Activated T-cell treated with anti-CD3 and anti-CD28 coated beads for 1 hour (primary cell): ENCODE data around the gene GPR137.

Experiments
- DNase-seq: peaks from one replicate; pipeline ENCODE4 v3.0.0-alpha.2; 2020; ENCODE audit warnings: low read depth

The GPR137 gene

DNA sequence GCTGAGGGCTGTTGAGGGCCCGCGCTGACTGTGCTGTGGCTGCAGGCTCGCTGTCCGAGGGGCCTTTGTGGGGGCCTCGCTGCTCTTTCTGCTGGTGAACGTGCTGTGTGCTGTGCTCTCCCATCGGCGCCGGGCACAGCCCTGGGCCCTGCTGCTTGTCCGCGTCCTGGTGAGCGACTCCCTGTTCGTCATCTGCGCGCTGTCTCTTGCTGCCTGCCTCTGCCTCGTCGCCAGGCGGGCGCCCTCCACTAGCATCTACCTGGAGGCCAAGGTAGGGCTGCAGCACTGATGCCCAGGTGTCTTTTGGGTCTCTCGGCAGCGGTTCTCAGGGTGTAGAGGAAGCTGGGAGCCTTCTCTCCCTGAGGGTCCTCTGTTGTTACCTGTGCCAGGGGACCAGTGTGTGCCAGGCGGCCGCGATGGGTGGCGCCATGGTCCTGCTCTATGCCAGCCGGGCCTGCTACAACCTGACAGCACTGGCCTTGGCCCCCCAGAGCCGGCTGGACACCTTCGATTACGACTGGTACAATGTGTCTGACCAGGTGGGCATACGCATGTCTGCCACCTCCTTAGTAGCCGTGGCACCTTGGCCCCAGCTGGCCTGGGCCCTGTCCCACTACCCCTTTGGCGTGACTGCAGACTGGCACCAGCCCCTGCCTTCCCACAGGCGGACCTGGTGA, 2.2 kb downstream of the GPR137 start:
- DNase-seq: no peak

- no peak for DNase-seq
These were observed 2.7 kb downstream of the GPR137 start for GRCh38 chr11:64288353-64288750.

DNA sequence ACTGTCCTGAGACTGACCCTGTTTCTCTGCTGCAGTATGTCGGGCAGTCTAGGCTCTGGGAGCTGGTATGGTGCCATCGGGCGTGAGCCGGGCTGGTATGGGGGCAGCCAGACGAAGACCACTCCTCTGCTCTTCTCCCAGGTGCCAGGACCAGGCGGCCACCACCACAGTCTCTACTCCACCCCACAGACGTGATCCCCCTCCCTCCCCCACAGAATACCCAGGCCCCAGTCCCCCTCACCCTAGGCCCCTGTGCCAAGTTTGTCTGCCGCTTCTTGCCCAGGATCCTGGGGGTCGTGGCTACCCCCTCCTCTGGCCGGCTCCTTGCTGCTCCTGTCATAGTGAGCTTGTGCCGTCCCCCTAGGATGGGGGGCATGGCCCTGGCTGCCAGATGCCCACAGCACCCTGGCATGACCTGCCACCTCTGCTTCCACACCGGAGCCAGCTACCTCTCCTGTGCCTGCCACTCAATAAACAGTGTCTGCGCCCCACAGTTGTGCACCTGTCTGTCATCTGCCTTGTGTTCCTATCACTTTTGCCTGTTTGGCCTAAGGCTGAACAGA, 3.4 kb downstream of the GPR137 start:
- DNase-seq: no peak

DNA sequence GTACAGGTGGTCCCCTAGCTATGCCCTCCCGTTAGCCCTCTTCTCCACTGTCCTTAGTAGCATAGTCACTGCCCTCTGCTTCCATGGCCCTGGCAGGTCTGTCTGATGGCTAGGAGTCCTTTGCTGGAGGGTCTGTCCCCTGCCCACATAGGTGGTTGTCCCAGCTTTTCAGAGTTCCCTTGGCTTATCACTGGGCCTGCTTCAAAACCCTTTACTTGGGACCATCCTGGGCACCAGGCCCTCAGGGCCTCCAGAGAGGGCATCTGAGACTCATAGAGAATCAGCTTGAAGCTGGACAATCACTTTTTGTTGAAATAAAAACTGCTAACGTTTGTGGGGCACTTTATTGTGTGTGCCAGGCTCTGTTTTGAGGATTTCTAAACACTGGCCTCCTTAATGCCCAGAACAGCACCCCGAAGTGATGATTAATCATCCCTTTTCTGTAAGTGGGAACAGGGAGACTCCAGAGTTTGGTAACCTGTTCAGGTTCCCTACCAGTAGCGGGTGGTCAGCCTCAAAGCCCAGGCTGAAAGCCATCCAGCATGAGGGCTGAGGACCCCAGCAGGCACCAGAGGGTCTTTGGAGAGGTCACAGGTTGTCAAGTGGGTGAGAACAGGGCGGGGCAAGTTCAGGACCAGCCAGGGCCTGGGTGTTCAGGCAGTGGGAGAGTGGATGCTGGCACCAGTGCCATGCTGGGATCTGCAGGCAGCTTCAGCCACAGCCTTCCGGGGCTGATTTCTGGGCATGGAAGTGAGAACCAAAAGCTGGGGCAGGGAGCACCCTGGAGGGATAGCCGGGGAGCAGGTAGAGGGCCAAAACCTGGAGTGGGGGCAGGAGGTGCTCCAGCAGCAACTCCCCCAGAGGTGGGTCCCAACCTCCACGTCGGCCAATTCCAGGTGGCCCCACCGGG, 5.0 kb downstream of the GPR137 start:
- DNase-seq: no peak

DNA sequence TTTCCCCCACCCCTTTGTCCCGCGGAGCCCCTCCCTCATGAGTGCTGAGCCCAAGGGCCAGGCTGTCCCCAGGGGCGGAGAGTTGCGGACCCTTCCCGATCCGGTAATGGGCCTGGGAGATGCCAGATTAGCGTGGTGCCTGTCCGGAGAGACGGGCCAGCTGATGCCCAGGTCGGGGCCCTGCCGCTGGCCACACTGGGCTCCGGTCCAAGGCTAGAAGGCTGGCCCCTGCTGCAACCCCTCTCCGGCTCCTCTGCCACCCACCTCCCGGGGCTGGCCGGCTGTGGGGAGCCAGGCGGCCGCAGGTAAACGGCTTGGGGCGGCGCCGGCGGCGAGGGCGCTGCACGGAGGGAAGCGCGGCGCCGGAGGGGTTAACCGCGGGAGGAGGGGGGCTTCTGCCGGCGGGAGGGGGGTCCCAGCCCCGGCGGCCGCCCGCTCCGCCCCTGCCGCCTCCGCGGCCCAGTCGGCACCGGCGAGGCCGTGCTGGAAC, 5.7 kb downstream of the GPR137 start, which contains the start of gene KCNK4:
TSS of gene KCNK4 (plus strand) at position 41 of the 490 bp plus-strand sequence. CDS start 1,717 bp downstream, outside the sequence.
- no peak for DNase-seq

DNA sequence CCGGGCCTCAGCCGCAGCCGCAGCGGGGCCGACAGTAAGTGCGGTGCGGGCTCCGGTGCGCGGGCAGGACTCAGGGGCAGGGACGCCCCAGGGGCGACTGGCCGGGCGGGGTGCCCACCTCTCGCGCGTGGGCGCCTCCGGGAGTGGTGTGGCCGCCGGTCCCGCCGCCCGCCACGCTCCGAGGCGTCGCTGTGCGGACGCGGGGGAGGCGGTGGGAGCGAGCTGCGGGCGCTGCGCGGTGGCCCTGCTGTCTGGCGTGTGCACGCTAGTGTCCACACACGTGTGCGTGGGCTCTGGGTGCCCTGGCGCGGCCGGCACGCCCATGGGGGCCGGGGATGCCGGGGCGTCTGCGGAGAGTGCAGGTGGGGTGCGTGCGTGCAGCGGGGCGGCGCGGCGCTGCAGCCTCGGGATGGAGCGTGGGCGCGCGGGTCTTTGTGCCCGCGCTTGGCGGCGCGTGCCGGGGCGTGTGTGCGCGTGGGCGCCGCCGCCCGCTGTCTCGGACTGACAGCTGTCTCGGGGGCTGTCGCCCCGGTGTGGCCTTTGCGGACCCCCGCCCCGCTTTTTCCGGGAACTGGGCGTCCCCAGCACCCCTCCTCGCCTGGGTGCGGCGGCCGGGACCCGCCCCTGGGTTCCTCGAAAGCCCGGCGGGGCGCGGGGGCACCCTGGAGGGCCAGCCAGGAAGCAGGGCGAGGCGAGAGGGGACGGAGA, 6.3 kb downstream of the GPR137 start:
- no peak for DNase-seq

GRCh38 chr11:64292460-64293254, 7.0 kb downstream of the GPR137 start:
- DNase-seq: no peak

GRCh38 chr11:64294774-64295173, 9.1 kb downstream of the GPR137 start:
- no peak for DNase-seq

- no peak for DNase-seq
These were observed 10.1 kb downstream of the GPR137 start for GRCh38 chr11:64295760-64296159.

DNA sequence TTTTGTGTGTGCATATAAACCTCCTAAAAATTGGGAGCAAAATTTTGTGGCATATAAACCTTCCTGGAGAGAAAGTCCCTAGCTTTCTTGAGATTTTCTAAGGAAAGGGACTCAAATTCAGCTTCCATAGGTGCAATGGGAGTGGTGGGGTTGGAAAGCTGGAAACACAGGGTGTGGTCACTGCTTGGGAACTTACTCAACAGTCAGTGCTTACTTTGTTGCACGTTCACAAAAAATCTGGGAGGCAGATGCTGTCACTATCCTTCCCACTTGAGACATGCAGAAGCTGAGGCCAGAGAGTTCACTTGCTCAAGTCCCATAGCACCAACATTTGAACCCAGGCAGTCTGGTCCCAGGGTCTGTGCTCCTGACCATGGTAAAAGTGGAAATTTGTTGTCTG, 10.6 kb downstream of the GPR137 start:
- no peak for DNase-seq

DNA sequence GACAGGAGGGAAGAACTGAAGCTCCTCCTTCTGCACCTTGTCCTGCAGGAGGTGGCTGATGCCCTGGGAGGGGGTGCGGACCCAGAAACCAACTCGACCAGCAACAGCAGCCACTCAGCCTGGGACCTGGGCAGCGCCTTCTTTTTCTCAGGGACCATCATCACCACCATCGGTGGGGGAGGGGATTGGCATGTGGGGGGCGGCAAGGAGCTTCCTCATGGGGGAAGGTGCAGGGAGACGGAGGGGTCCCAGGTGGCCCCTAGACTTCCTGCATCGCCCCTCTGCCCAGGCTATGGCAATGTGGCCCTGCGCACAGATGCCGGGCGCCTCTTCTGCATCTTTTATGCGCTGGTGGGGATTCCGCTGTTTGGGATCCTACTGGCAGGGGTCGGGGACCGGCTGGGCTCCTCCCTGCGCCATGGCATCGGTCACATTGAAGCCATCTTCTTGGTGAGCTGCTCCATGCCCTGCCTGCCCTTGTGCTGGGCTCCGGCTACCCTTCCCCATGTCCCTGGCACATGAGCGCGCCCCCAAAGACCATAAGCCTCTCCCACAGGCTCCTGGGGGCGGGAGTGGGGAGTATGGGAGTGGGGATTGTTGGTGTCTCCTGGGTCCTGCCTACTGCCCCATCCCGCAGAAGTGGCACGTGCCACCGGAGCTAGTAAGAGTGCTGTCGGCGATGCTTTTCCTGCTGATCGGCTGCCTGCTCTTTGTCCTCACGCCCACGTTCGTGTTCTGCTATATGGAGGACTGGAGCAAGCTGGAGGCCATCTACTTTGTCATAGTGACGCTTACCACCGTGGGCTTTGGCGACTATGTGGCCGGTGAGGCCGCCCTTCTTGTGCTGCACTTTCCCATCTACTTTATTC, 11.4 kb downstream of the GPR137 start:
- no peak for DNase-seq

DNA sequence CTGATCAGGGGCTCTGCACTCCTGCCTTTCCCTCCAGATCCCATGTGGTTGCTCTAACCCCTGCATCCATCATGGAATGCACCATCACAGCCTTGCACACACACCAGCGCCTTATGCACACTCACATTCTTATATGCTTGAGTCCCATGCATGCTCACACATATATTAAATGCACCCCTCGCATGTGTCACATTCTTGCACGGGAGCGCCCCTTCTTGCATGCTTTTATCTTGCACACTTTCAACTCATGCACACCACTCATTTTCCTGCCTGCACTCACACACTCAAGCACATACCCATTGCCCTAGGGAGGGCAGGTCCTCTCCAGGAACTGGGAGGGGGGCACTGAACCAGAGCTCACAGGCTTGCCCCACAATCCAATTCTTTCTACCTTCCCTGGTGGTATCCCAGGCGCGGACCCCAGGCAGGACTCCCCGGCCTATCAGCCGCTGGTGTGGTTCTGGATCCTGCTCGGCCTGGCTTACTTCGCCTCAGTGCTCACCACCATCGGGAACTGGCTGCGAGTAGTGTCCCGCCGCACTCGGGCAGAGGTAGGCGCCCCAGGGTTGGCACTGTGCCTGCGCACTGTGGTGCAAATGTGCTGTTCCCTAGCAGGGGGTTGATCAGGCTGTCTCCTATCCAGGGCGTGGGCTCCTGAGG, 12.2 kb downstream of the GPR137 start:
- DNase-seq: no peak

- no peak for DNase-seq
These were observed 13.6 kb downstream of the GPR137 start for GRCh38 chr11:64298966-64299846.

DNA sequence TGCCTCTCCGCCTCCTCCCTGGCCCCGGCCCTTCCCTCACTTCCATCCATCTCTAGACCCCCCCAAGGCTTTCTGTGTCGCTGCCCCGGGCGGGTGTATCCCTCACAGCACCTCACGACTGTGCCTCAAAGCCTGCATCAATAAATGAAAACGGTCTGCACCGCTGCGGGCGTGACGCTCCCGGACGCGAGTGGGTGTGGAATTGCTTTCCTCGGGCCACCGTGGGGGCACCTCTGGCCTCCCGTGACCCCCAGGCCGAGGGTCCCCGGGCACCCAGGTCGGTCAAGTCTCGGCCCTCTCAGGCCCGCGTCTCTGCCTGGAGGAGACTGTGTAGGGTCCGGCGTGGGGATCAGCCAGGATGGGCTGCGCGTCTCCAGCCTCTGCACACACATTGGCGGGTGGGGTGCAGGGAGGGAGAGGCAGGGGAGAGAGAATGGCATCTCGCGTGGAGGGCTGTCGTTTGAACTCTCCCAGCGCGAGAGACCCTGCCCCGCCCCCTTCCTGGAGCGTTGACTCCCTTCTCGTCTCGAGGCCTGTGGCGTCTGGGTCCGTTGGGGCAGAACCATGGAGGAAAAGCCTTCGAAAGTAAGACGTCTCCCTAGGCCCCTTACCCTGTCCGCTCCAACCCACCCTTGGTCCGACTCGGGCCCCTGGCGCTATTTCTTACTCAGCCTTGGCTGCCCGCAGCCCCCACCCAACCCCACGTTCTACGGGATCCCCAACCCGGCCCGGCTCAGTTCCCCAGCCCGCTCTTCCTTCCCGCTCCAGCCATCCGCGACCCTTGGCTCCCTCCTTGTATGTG, 14.4 kb downstream of the GPR137 start, which contains the start of gene CATSPERZ:
TSS of gene CATSPERZ (plus strand) at position 512 of the 802 bp plus-strand sequence. CDS start at position 565, 53 bp downstream.
- DNase-seq: no peak

GRCh38 chr11:64303109-64304031, 17.7 kb downstream of the GPR137 start:
- DNase-seq: no peak

- DNase-seq: no peak
These were observed 18.3 kb downstream of the GPR137 start for GRCh38 chr11:64304032-64304315.
